RWPE1 (cell line): ENCODE data around the gene DMBX1.

ENCODE experiments used
- CTCF ChIA-PET: fragments of 350-600 bp; sonication (Branson Sonifier 250); formaldehyde crosslinking; extraction: SDS; loops from one replicate; lab custom pipeline; 2021; lab: Yijun Ruan, JAX
- POLR2A ChIA-PET: fragments of 400-600 bp; formaldehyde crosslinking; extraction: SDS; loops from one replicate; lab custom pipeline; 2020; ENCODE audit warnings: antibody characterized with exemption; ENCODE audit not compliant: low non-redundant PET; lab: Yijun Ruan, JAX
- DNase-seq: peaks from one replicate; pipeline ENCODE4 v3.0.0; 2012; ENCODE audit warnings: low spot score
- H3K27ac ChIP-seq: fragments of 450-650 bp; 2 replicates; pipeline ENCODE4 v1.5.1; 2017
- CTCF ChIP-seq: fragments of 450-650 bp; conservative IDR thresholded peaks from 2 replicates; pipeline ENCODE4 v1.5.1; 2017; ENCODE audit warnings: low read depth, mild to moderate bottlenecking

DMBX1 gene

GRCh38 chr1:46464915-46465314, 24.7 kb upstream of the DMBX1 start:
- H3K27ac ChIP-seq = no peak overlapping the region
- no peak for TF ChIP-seq CTCF
- ChIA-PET CTCF (interaction anchor here (1.0 kb wide), 1 partner anchor 18 kb away, joined by 3 read pairs; no protein-coding TSS in a partner anchor), POLR2A (no interaction called here)
- no peak for DNase-seq

GRCh38 chr1:46465981-46466476, 23.6 kb upstream of the DMBX1 start:
- no peak overlapping the region for H3K27ac ChIP-seq
- no peak for TF ChIP-seq CTCF
- CTCF ChIA-PET = interaction anchor here (0.6 kb wide), 1 partner anchor 92 kb away, joined by 3 read pairs; no protein-coding TSS in a partner anchor
- POLR2A ChIA-PET = no interaction called here
- no peak for DNase-seq

GRCh38 chr1:46466477-46467182, 23.0 kb upstream of the DMBX1 start:
- ChIA-PET POLR2A (no interaction called here), CTCF (interaction anchor here (0.6 kb wide), 1 partner anchor 91 kb away, joined by 3 read pairs; no protein-coding TSS in a partner anchor)
- H3K27ac ChIP-seq = no peak overlapping the region
- no peak for DNase-seq
- no peak for TF ChIP-seq CTCF

- CTCF ChIA-PET = no interaction called here
- POLR2A ChIA-PET = no interaction called here
- DNase-seq = no peak
- H3K27ac ChIP-seq = no peak overlapping the region
- no peak for TF ChIP-seq CTCF
Measured at GRCh38 chr1:46467183-46467504, 22.5 kb upstream of the DMBX1 start.

- no peak overlapping the region for H3K27ac ChIP-seq
- ChIA-PET POLR2A (no interaction called here), CTCF (interaction anchor here (0.5 kb wide), 1 partner anchor 36 kb away, joined by 3 read pairs; no protein-coding TSS in a partner anchor)
- no peak for TF ChIP-seq CTCF
- no peak for DNase-seq
Measured at GRCh38 chr1:46469881-46470280, 19.8 kb upstream of the DMBX1 start.

GRCh38 chr1:46471848-46472492, 17.7 kb upstream of the DMBX1 start:
- no peak for DNase-seq
- CTCF ChIA-PET = interaction anchor here (1.2 kb wide), 1 partner anchor 63 kb away, joined by 3 read pairs; a partner anchor contains a TSS
- TF ChIP-seq CTCF = no peak
- H3K27ac ChIP-seq = no peak overlapping the region
- POLR2A ChIA-PET = no interaction called here
